ELR (cell line): ENCODE results near the gene ARHGEF28.

ENCODE experiments used
- DNase-seq: peaks from one replicate; pipeline ENCODE4 v3.0.0-alpha.2; 2015; ENCODE audit warnings: low read depth

Gene ARHGEF28

GRCh38 chr5:73654171-73654811 is 28.3 kb downstream of the ARHGEF28 start:
- peak; percentile 93 for DNase-seq

- no peak for DNase-seq
These were observed 28.9 kb downstream of the ARHGEF28 start for GRCh38 chr5:73654819-73655318.

GRCh38 chr5:73655521-73656160 is 29.6 kb downstream of the ARHGEF28 start:
- DNase-seq: no peak

- DNase-seq: no peak
These were observed 35.8 kb downstream of the ARHGEF28 start for GRCh38 chr5:73661753-73662152.

- DNase-seq: no peak
These were observed 37.3 kb downstream of the ARHGEF28 start for GRCh38 chr5:73663161-73663859.

GRCh38 chr5:73663860-73664240 is 37.9 kb downstream of the ARHGEF28 start:
- no peak for DNase-seq

GRCh38 chr5:73664796-73665195 is 38.8 kb downstream of the ARHGEF28 start:
- DNase-seq: no peak

- no peak for DNase-seq
These were observed 40.9 kb downstream of the ARHGEF28 start for GRCh38 chr5:73666891-73667290.

- DNase-seq: no peak
These were observed 42.0 kb downstream of the ARHGEF28 start for GRCh38 chr5:73668017-73668416.

GRCh38 chr5:73668486-73669111 is 42.6 kb downstream of the ARHGEF28 start:
- no peak for DNase-seq

- no peak for DNase-seq
These were observed 44.7 kb downstream of the ARHGEF28 start for GRCh38 chr5:73670731-73671130.

GRCh38 chr5:73672132-73672531 is 46.1 kb downstream of the ARHGEF28 start:
- no peak for DNase-seq

GRCh38 chr5:73673161-73673591 is 47.2 kb downstream of the ARHGEF28 start:
- peak; percentile 85 for DNase-seq

GRCh38 chr5:73674669-73675004 is 48.6 kb downstream of the ARHGEF28 start:
- DNase-seq: peak; percentile 46

GRCh38 chr5:73678322-73678740 is 52.3 kb downstream of the ARHGEF28 start:
- DNase-seq: no peak

- DNase-seq: no peak
These were observed 52.8 kb downstream of the ARHGEF28 start for GRCh38 chr5:73678807-73679206.

GRCh38 chr5:73682176-73682575 is 56.2 kb downstream of the ARHGEF28 start:
- DNase-seq: no peak

GRCh38 chr5:73684691-73685090 is 58.7 kb downstream of the ARHGEF28 start:
- no peak for DNase-seq

GRCh38 chr5:73686912-73687311 is 60.9 kb downstream of the ARHGEF28 start:
- DNase-seq: no peak

- DNase-seq: no peak
These were observed 61.4 kb downstream of the ARHGEF28 start for GRCh38 chr5:73687357-73687756.

GRCh38 chr5:73690015-73690414 is 64.0 kb downstream of the ARHGEF28 start:
- no peak for DNase-seq

GRCh38 chr5:73691302-73692080 is 65.5 kb downstream of the ARHGEF28 start:
- DNase-seq: peak; percentile 62
